GM19468 (cell line): ENCODE data around the gene SHE.

Experiments
- ATAC-seq: cut with Tn5 transposase; IDR thresholded peaks from one replicate; pipeline ENCODE4 v1.9.1; 2021; ENCODE audit warnings: mild to moderate bottlenecking, moderate library complexity, moderate number of reproducible peaks; ENCODE audit not compliant: unreplicated experiment; ENCODE audit errors: extremely low read depth

Gene SHE

DNA sequence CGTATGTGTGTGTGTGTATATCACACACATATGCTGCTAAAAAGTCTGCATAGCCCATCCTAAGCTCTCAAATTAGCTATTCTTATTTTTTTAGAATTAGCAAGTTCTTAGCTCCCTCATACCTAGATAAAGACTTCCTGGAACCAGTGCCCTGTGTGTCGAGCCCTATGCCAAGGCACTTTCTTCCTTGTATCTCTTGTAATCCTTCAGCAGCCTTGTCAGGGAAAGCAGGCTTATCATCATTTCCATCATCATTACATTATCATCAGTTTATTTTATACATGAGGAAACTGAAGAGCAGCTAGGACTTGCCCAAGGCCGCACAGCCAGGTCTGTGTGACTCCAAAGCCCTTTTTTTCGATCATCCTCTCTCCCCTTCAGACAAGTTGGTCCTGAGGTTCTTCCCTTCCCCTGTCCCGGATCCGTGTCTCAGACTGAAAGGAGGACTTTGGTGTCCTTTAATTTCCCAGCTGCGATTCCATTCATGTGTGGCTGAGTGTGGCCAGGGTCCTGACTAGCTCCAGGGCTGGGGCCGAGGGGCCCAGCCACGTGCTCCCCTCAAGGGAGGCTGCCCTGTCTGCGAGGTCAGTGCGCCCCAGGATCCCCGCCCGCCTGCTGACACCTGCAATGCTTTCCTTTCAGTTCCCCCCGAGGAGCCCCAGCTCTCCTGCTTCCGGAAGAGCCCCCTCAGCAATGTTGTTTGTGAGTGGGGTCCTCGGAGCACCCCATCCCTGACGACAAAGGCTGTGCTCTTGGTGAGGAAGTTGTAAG lies 72.2 kb downstream of the SHE start:
- no peak for ATAC-seq
